ENCODE results near the gene YWHAG. TPM values are rescaled to one million over a fixed set of nuclear protein-coding genes. Genes with fewer than 3 reads are reported as not detected.

YWHAG gene
- polyA plus RNA-seq, 1 of the 3 experiments (the other 2 are of a cell fraction) = 60.4 TPM

DNA sequence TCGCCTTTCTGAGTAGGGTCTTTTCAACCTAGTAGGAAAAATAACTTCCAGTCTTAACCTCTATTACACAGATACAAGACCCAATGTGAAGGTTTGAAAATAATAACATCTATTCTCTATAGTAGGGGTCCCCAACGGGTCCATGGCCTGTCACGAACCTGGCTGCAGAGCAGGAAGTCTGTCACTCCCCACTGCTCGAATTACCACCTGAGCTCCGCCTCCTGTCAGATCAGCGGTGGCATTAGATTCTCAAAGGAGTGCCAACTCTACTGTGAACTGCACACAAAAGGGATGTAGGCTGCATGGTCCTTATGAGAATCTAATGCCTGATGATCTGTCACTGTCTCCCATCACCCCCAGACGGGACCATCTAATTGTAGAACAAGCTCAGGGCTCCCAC lies 7.4 kb downstream of the YWHAG start:
- Histone ChIP-seq H3K4me1 (ENCODE audit: control insufficient read depth in 1 of 2, insufficient read depth in 2 of 2, low read depth in 1 of 2, low read length in 1 of 2) (peaks cover 9 to 17% of the 10 kb centered on the region in 2 experiments; a peak in 3 of 4 replicates), H3K27ac (ENCODE audit: low read depth in 2 of 2, low read length in 1 of 2) (no peak overlapping the region), H3K36me3 (replicated peaks in 1 of 2; ENCODE audit: control insufficient read depth in 1 of 2, insufficient read depth in 2 of 2, low read length in 1 of 2) (peaks cover 50 to 93% of the 10 kb centered on the region in 2 experiments), H3K9me3 (no peaks in the 10 kb centered on the region), H2AFZ (ENCODE audit: low read depth) (no peak overlapping the region), H3F3A (replicated peaks; ENCODE audit: insufficient read depth) (peaks cover 17% of the 10 kb centered on the region), H3K9ac (no peak overlapping the region), H3K4me2 (peak overlapping the region; percentile 12; the same call in 1 of the 2 replicates), H3K79me2 (ENCODE audit: insufficient read depth) (peaks cover 100% of the 10 kb centered on the region), H3K27me3 (ENCODE audit: insufficient read depth) (no peaks in the 10 kb centered on the region), H3K9me2 (no peaks in the 10 kb centered on the region), H4K20me1 (ENCODE audit: insufficient read depth) (peaks cover 100% of the 10 kb centered on the region), H3K4me3 (ENCODE audit: low read depth in 2 of 2, low read length in 1 of 2) (no peak overlapping the region)
- DNase-seq = no peak
- ChIA-PET POLR2A (interaction anchor here (1.0 kb wide), 1 partner anchor 33 kb away, joined by 3 read pairs; no protein-coding TSS in a partner anchor), CTCF (interaction anchor here (1.2 to 2.9 kb wide), 5 partner anchors 8 to 90 kb away, joined by 3 to 11 read pairs (median 3); partner anchors contain the start of gene YWHAG)
- WGBS (ENCODE audit: low lambda C conversion rate) = 93% methylated on average over 7 of the region's 7 CpGs
- no peak for TF ChIP-seq NRF1 (IDR thresholded peaks at IDR 0.05; ENCODE audit: low read depth, low read length)
- no peak for TF ChIP-seq EZH2phosphoT487 (IDR thresholded peaks at IDR 0.05; ENCODE audit: borderline replicate concordance, low read depth)
- no peak for TF ChIP-seq NFIC (IDR thresholded peaks at IDR 0.05; ENCODE audit: borderline replicate concordance)
- no peak for TF ChIP-seq RAD21 (IDR thresholded peaks at IDR 0.05; ENCODE audit: low read length)
- no peak for TF ChIP-seq RCOR1 (IDR thresholded peaks at IDR 0.05; ENCODE audit: low read length)
- TF ChIP-seq TCF12 (IDR thresholded peaks at IDR 0.05) = no peak
- no peak for TF ChIP-seq MXI1 (IDR thresholded peaks at IDR 0.05; ENCODE audit: low read depth, low read length)
- TF ChIP-seq, protein P1, sequence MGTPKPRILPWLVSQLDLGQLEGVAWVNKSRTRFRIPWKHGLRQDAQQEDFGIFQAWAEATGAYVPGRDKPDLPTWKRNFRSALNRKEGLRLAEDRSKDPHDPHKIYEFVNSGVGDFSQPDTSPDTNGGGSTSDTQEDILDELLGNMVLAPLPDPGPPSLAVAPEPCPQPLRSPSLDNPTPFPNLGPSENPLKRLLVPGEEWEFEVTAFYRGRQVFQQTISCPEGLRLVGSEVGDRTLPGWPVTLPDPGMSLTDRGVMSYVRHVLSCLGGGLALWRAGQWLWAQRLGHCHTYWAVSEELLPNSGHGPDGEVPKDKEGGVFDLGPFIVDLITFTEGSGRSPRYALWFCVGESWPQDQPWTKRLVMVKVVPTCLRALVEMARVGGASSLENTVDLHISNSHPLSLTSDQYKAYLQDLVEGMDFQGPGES (IDR thresholded peaks at IDR 0.05; ENCODE audit: low read depth, low read length) = no peak
- no peak for TF ChIP-seq FOXM1 (IDR thresholded peaks at IDR 0.05; ENCODE audit: low read depth)

DNA sequence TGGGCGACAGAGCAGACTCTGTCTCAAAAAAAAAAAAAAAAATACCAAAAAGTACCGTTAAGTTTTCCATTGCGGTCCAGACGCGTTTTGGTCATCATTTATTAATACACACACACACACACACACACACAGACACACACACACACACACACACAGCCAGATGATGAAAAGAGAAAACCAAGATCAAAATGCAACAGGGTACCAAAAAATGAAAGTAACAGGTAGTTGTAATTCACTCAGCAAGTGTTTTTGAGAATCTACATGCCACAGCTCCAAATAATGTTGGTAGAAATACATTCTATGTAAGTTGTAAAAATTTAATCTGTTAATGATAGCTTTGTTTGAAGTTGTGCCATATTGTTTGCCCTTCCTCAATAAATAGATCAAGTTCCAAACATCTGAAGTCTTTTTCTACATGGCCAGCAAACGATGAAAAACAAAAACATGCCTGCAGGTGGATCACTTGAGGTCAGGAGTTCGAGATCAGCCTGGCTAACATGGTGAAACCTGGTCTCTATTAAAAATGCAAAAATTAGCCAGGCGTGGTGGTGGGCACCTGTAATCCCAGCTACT lies 9.4 kb downstream of the YWHAG start:
- Histone ChIP-seq H3K9me3 (no peaks in the 10 kb centered on the region), H3K79me2 (ENCODE audit: insufficient read depth) (peaks cover 100% of the 10 kb centered on the region), H3F3A (replicated peaks; ENCODE audit: insufficient read depth) (peaks cover 20% of the 10 kb centered on the region), H3K36me3 (replicated peaks in 1 of 2; ENCODE audit: control insufficient read depth in 1 of 2, insufficient read depth in 2 of 2, low read length in 1 of 2) (peaks cover 42 to 91% of the 10 kb centered on the region in 2 experiments), H3K27me3 (ENCODE audit: insufficient read depth) (no peaks in the 10 kb centered on the region), H3K4me3 (ENCODE audit: low read depth in 2 of 2, low read length in 1 of 2) (no peak overlapping the region), H3K4me2 (no peak overlapping the region), H3K4me1 (ENCODE audit: control insufficient read depth in 1 of 2, insufficient read depth in 2 of 2, low read depth in 1 of 2, low read length in 1 of 2) (peaks cover 0 to 12% of the 10 kb centered on the region in 2 experiments; a peak in 1 of 4 replicates), H3K27ac (ENCODE audit: low read depth in 2 of 2, low read length in 1 of 2) (no peak overlapping the region), H3K9me2 (no peaks in the 10 kb centered on the region), H4K20me1 (ENCODE audit: insufficient read depth) (peaks cover 99% of the 10 kb centered on the region), H2AFZ (ENCODE audit: low read depth) (no peak overlapping the region), H3K9ac (no peak overlapping the region)
- DNase-seq = no peak
- TF ChIP-seq CHD2 (IDR thresholded peaks at IDR 0.05; ENCODE audit: low read length, partially characterized antibody) = no peak
- TF ChIP-seq NRF1 (IDR thresholded peaks at IDR 0.05; ENCODE audit: low read depth, low read length) = no peak
- CTCF ChIA-PET = interaction anchor here (1.1 to 2.9 kb wide), 4 partner anchors 9 to 150 kb away, joined by 3 to 11 read pairs (median 5); partner anchors contain the start of gene YWHAG
- POLR2A ChIA-PET = no interaction called here
- WGBS (ENCODE audit: low lambda C conversion rate) = 93% methylated on average over 8 of the region's 8 CpGs

All from SK-N-SH (cell line).